Forelimb muscle (tissue), 1 donor: Measurements from ENCODE around the gene GCSAML. TPM values are rescaled to one million over a fixed set of nuclear protein-coding genes. Genes with fewer than 3 reads are reported as not detected.
"Not testable (repeated sequence)": the region's sequence is repeated elsewhere in the genome, so short reads cannot be mapped to it uniquely, and the experiment has no call there.

Experiments used
- DNase-seq: peaks from one replicate; pipeline ENCODE4 v3.0.0-alpha.2; 2013; ENCODE audit warnings: low read depth
- polyA plus RNA-seq: library from polyadenylated mRNA; unstranded; fragments of 120-200 nt; gene quantifications from one replicate; pipeline ENCODE4 v1.2.1, GENCODE V29; 2013; ENCODE audit not compliant: insufficient read length

GCSAML gene
- polyA plus RNA-seq = 0.11 TPM

DNA sequence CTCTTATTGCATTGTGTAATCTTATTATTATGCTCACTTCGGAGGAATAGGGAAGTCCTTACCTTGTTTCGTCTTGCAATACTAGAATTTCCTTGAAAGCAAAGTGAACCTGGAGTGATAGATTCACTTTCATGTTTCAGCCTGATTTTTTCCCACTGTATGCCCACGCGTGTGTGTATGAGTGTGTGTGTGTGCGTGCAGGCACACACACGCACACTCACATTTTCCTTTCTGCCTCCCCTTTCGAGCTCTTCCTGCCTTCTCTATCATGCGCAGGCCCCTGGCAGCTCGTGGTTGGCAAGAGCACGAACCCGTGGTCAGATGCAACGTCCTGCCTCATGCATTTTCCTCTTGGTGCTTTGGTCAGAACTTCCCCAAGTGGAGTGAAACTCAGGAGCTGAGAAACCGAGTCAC lies at the start of gene GCSAML:
Gene GCSAML (plus strand): TSS at position 366 of the 414 bp plus-strand sequence. CDS start 58 bp downstream, outside the sequence.
- no peak for DNase-seq

DNA sequence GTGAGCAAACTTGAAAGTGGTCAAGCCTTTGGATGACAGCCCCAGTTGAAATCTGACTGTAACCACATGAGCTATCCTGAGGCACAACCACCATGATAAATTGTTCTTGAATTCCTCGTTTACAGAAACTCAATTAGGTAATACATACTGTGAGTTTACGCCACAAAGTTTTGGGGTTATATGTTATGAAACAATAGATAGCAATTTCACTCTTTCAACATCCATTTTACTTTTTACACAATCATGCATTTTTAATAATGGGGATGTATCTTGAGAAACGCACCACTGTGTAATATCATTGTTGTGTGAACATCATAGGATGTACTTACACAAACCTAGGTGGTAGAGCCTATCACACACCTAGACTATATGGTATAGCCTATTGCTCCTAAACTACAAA lies 48.1 kb upstream of the GCSAML start:
- no peak for DNase-seq

DNA sequence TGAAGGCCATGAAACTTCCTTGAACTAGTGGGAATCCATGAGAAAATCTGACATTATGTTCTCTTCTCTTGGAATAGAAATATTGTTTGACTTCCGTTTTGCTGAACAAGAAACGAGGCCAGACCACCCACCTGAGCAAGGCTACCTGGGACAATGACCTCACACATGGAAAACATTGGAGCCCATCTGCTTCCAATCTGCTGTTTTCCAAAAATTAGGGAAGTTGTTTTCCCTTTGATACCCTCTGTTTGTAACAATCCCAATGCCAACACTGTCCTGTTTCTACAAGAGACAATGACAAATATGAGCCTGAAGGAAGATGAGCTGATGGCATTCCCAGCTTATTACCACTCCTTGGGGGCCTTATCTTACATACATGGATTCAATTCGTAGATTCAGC lies 42.1 kb upstream of the GCSAML start:
- no peak for DNase-seq

DNA sequence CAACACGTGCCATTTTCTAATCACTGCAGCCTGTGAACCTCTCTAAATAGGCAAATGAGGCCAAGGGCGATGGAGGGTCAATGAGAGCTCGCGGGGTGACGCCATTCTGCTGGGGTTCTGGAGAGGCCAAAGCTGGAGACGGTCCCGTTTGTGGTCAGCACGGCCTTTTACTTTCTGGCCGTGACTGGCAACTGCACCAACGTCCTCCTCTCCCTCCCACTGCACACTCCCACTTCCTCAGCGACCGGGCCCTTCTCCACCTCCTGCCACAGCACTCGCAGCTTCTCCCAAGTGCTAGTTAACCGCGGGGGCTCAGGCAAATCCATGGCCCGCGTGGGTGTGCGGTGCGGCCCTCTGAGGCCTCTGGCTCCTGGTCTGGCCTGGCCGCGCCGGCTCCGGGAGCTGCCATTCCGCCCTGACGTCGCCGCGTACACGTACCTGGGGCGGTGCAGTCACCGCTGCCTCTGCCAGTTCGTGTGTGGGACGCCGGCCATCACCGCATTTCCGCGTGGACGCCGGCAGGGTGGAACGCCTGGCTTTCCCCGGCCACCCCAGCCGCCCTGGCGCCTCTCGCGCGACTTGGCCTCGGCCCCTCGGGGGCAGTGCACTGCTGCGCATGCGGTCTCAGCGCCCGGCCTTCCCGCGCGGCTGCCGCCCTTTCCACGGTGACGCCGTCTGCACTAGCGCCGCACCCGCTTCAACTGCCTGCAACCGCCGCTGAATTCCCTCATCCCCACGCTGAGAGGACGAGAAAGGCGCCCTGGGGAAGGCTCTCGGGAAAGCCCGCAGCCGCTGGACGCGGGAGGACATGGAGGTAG lies 30.9 kb upstream of the GCSAML start:
- DNase-seq = no peak

DNA sequence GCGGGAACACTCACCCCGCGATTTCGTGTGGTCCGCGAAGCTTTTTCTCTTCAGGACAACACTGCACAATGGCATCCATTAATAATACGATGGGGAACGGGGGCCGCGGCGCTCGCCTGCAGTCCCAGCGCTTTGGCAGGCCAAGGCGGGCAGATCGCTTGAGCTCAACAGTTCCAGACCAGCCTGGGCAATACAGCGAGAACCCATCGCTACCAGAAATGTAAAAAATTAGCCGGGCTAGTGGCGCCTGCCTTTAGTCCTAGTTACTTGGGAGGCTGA lies 30.4 kb upstream of the GCSAML start:
- DNase-seq = no peak

DNA sequence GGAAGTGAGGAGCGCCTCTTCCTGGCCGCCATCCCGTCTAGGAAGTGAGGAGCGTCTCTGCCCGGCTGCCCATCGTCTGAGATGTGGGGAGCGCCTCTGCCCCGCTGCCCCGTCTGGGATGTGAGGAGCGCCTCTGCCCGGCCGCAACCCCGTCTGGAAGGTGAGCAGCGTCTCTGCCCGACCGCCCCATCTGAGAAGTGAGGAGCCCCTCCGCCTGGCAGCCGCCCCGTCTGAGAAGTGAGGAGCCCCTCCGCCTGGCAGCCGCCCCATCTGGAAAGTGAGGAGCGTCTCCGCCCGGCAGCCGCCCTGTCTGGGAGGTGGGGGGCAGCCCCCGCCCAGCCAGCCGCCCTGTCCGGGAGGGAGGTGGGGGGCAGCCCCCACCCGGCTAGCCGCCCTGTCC lies 27.0 kb upstream of the GCSAML start:
- not testable (repeated sequence) for DNase-seq

DNA sequence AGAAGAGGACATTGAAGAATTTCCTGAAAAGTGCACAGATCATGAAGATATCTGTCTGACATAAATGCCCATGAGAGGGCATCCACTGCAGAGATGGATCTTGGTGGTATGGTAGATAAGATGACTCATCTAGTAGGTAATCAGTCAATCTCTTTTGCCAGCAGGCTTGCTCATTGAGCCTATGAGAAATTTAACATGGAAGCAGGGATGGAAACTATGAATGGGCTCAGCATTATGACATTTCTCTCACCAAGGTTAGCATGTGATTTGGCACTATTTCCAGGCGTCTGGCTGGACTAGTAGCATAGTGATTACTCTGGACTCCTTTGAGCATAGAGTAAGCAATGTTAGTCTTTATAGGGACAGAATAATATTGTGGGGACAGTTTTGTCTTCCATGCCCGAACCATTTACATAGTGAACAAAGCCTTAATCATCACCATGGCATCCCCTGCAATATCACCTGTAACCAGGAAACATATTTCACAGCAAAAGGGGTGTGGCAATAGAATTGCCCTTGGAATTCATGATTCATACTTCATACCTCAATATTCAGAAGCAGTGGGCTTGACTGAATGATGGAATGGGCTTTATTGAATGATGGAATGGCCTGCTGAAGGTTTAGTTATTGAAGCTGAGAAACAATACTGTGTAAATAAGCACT lies 20.0 kb upstream of the GCSAML start:
- no peak for DNase-seq

DNA sequence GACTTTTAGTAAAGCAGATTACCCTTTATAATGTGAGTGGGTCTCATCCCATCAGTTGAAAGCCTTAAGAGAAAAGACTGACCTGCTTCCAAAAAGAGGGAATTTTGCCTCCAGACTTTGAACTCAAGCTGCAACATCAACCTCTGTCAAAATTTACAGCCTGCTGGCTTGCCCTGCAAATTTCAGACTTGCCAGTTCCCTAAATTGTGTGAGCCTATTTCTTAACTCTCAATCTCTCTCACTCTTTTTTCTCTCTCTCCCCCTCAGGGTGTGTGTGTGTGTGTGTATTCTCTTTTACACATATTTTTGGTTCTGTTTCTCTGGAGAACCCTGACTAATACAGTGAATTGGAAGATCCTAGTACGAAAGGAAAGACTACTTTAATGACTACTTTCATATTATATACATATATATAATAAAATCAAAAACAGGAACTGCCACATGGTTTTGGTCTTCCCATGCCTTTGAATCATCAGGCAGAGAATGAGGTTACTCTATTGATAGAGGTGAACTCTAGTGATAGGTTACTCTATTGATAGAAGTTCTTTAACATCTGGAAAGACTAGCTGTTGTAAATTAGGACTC lies 19.1 kb upstream of the GCSAML start:
- DNase-seq = no peak

DNA sequence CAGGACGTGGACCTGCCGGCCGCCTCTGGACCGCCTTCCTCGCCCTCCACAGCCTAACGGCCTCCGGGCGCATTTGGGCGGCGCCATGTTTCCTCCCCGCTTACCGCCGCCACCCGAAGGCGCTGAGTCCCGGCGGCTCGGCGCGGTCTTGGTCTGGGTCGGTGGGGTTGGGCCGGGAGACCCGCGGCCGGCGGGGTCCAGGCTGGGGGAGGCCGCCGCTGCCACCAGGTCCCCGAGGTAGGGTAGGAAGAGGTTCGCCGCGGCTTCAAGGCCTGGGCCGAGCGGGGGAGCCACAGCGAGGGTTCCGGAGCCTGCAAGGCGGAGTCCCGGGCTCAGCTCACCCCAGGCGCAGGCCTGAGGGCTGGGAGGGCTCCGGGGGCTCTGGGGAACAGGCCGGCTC lies 18.1 kb upstream of the GCSAML start:
- no peak for DNase-seq

DNA sequence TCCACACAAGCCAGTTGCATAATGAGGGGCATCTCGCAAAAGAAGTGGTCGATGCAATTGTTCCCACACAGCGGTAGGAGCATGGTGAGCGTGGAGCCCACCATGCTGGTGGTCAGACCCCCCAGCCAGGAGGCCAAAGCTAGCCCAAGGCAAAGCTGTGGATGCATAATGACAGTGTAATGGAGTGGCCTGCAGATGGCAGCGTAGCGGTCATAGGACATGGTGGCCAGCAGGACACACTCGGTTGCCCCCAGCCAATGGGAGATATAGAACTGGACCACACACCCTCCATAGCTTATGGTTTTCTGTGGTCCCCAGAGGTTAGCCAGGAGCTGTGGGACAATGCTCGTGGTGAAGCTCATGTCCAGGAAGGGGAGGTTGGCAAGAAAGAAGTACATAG lies 17.0 kb upstream of the GCSAML start:
- no peak for DNase-seq

DNA sequence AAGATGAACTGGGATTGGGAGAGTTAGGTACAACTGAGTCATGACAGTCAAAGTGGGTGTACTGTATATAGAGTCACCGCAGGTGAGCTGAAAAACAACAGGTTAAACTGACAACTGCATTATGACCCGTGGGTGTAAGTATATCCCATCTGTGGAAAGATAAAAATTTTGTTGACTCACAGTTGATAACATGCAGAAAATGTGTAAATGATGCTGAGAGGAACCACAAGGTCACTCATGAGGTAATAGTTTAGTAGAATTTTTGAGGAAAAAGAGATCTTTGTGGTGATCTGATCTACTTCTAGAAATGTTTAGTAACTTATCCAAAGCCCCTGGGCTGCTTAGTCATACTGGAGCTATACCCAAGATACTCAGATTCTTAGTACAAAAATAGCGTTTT lies 13.5 kb upstream of the GCSAML start:
- DNase-seq = no peak

DNA sequence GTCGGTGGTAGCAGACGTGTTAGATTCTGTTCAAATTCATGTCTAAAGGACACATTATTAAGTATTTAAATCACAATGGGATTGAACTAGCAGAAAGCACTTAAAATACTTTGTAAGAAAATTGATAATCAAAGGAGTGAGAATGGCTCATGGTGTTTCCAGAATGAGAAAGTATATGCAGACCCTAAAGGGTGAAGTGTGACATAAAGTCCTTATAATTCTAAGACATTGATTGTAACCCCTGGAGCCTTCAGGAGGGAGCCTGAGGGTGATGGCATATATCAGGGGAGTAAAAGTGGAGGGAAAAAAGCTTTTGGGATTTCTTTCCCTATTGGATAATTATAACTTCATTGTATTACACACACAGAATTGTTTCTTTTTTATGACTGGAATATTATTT lies 12.6 kb upstream of the GCSAML start, which contains the start of gene OR2C3:
Gene OR2C3 (minus strand): TSS at position 101 of the 400 bp plus-strand sequence. CDS start 3,929 bp downstream, outside the sequence.
- no peak for DNase-seq

DNA sequence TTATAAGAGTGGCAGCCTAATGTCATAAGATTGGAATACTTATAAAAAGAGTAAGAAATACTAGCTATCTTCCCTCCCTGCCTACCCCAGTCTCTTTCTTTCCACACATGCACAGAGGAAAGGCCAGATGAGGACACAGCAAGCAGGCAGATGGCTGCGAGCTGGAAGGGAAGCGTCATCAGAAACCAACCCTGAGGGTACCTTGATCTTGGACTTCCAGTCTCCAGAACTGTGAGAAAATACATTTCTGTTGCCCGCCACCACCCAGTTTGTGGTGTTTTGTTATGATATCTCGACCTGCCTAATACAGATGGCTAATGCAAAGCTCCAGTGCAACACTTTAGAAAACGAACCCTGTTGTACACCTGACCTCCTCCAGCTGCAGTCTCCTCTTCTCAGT lies 10.4 kb upstream of the GCSAML start:
- DNase-seq = no peak

DNA sequence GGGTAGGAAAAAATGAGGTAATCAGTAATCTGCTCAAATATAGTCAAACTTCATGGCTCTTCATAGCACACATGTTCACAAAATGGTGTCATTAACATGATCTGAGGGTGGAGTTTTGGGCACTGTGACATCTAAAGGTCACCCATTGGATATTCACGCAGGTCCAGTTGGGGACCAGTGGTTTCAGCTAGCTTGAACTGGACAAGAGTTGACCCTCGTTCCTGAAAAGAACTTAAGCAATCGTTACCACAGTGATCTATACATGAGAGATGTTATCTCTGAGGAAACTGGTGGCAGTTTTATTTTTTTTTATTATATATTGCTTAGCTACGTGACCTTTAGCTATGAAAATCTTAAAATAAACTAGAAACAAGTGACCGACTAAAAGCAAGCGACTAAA lies 9.7 kb upstream of the GCSAML start:
- no peak for DNase-seq

DNA sequence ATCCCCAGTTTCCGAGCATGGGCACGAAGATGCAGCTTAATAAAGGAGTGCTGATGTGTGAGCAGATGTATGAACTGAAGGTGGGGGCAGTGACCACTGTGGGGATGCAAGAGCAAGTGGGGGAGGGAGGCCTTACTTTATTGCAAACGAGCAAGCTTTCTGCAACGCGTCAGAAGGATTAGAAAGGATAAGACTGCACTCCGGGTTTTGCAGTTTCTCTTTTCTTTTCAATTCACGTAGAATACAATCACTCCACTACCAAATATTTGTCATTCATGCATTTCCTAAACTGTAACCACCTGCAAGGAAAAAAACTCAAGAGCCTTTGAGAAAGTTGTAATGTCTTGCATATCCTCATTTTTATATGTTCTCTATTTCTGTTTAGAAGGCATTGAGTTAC lies 8.4 kb upstream of the GCSAML start:
- no peak for DNase-seq

DNA sequence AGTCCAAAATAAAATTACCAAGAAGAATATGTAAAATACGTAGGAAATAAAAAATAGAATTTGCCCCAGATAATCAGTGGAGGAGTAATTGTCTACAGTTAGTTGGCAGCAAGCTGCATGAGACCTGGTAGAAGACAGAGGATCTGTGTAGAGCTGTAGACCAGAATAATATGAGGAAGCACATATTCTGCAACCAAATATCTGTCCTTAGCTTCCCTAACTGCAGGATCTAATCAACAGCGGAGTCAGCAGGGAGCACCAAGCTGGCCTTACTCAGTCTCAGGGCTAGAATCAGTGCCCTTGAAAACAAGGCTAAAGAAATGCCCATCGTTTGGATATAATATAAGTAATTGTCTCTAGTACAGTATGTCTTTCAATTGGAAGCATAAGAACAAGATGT lies 6.1 kb upstream of the GCSAML start:
- no peak for DNase-seq

DNA sequence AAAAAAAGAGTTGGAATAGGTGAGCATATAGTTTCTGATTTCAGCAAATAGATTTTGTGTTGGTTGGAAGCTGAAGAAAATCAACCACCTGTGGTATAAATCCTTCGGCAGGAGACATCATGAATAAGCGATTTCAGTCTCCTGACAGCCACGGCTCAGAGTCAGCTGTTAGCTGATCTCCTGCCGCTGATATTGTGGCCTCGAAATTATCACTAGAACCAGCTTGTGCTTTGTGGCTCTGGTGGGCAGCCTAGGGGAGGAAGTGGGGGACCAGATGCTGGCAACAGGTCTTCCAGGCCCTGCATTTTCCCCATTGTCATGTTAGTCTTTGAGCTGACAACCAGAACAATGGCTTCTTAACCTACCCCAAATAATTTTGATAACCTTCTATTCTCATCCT lies 842 bp upstream of the GCSAML start:
- no peak for DNase-seq

DNA sequence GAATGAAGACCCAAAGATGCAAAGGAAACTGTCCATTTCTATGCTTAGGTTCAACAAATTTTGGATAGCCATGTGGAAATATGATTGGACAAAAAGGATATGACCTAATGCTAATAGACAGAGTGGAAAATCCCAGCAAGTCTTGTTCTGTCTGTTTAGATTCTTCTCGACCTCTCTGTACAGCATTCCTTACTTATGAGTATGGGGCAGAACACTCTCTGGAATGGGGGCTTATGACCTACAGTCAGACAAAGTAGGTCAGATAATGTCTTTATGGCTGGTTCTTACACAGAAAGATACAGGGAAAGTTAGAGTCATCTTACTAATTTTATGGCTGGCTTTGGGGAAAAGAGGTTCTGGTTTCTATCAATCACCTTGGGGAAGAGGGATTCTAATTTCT lies 2.8 kb downstream of the GCSAML start:
- no peak for DNase-seq

DNA sequence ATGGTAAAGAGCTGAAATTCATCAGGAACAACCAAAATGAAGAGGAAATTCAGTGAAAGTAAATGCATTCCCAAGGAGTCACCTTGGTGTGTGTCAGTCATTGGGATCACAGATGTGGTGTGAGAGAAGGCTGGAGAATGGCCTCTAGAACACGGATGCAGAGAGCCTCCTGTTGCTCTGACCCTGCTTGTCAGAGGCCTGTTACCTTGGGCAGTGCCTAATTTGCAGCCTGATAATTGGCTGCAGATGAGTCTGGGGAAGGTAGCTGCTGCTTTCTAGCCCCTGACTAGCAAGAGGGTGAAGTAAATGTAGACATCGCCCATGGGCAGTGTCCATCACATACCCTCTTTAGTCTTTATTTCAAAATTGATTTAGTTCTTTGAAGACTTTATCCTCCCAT lies 3.3 kb downstream of the GCSAML start:
- DNase-seq = no peak

DNA sequence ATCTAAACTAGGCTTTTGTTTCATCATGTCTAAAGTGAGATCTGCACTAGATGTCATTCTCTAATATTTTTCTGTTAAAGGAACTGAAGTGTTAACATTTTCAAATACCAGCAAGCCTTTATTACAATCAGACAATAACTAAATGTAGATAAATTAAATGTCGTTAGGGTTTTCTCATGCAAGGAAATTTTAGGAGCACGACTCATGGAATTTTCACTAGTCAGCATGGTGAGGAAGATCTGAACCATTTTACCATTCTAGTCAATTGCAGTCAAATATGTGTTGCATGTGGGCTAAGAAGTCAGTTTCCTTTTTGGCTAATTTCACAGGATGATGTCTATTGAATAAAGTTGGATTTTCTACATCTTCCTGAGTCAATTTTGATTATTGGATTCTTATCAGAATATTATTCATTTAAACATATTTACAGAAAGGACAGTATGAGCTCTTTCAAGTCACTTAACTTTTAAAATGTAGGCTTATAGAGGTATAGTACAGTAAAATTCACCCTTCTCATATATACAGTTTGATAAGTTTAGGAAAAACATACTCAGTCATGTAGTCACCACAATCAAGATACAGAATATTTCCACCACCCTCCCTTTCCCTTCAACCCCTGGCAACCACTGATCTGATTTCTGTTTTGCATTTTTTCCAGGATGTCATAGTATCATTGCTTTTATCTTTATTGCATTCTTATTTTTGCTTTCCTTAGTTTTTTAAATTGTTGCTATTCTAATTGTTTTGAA lies 9.2 kb downstream of the GCSAML start:
- DNase-seq = no peak

DNA sequence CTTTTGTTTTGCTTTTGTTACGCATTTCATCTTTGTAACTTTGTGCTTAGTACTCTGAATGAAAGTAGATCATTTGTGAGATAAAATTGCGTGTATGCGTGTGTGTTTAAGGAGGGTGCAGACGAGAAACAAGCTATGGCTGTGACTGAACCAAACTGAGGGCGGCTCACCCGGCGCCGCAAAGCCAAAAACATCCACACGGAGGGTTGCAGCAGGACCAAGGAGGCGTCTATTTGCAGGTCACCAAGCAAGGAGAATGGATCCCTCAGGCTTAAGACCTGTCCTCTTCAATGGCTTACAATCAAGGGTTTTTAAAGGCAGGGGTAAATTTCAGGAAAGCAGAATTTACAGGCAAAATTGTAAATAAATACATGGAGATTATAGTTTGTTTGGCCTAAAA lies 12.8 kb downstream of the GCSAML start:
- no peak for DNase-seq

DNA sequence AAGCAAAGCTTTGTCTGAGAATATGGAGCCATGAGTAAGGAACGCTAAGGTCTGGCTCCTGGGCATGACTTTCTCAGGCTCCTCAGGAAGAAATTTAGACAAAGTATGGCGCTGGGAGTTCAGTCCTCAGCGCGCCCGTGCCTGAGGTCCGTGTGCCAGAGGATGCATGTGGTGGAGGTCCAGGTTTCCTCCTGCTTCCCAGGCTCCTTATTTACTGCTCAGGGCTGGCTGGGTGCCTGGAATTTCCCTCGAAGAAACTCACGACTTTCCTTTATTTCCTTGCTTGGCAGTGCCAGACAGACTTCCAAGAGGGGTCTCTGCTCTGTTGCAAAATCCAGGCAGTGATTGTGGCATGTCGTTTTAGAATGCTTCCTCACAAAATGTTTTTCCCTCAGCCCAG lies 13.3 kb downstream of the GCSAML start:
- DNase-seq = no peak
